GM12878 (cell line): ENCODE measurements around the gene RIPPLY1.

Experiments used
- BMI1 ChIP-seq: fragments of 450-650 bp; IDR thresholded peaks from 2 replicates; pipeline ENCODE4 v1.6.1; 2016; ENCODE audit warnings: mild to moderate bottlenecking, moderate library complexity, borderline replicate concordance
- CTCF ChIP-seq, 3 experiments: IDR thresholded peaks in 2 of 3; conservative IDR thresholded peaks in 1 of 3; 2 replicates each; pipeline ENCODE4 v1.5.1; 2011; ENCODE audit warnings: low read depth in 3 of 3, low read length in 3 of 3, mild to moderate bottlenecking in 3 of 3, control low read depth in 2 of 3, moderate library complexity in 2 of 3, inconsistent platforms in 1 of 3, mixed read lengths in 1 of 3; ENCODE audit not compliant: control insufficient read depth in 2 of 3, insufficient read depth in 1 of 3; ENCODE audit errors: extremely low read depth in 1 of 3
- JUND ChIP-seq: IDR thresholded peaks from 2 replicates; pipeline ENCODE4 v1.6.1; 2012; ENCODE audit warnings: low read depth, mild to moderate bottlenecking, low read length, improper control_type of control experiment, moderate library complexity
- MAX ChIP-seq: IDR thresholded peaks from 2 replicates; pipeline ENCODE4 v1.6.1; 2012; ENCODE audit warnings: low read depth, low read length, improper control_type of control experiment
- NFXL1 ChIP-seq: fragments of 450-650 bp; IDR thresholded peaks from 2 replicates; pipeline ENCODE4 v1.6.1; 2017; ENCODE audit warnings: antibody characterized with exemption, mild to moderate bottlenecking, borderline replicate concordance
- POLR2A ChIP-seq: IDR thresholded peaks from 2 replicates; pipeline ENCODE4 v1.6.1; 2011; ENCODE audit warnings: low read depth, mild to moderate bottlenecking, low read length
- POLR2AphosphoS5 ChIP-seq: IDR thresholded peaks from 2 replicates; pipeline ENCODE4 v1.6.1; 2011; ENCODE audit warnings: mild to moderate bottlenecking, low read length, inconsistent platforms
- SREBF2 ChIP-seq: IDR thresholded peaks from 2 replicates; pipeline ENCODE4 v1.6.1; 2012; ENCODE audit warnings: mild to moderate bottlenecking, low read length
- YY1 ChIP-seq: IDR thresholded peaks from 2 replicates; pipeline ENCODE4 v1.6.1; 2011; ENCODE audit warnings: low read depth, mild to moderate bottlenecking, low read length

DNA sequence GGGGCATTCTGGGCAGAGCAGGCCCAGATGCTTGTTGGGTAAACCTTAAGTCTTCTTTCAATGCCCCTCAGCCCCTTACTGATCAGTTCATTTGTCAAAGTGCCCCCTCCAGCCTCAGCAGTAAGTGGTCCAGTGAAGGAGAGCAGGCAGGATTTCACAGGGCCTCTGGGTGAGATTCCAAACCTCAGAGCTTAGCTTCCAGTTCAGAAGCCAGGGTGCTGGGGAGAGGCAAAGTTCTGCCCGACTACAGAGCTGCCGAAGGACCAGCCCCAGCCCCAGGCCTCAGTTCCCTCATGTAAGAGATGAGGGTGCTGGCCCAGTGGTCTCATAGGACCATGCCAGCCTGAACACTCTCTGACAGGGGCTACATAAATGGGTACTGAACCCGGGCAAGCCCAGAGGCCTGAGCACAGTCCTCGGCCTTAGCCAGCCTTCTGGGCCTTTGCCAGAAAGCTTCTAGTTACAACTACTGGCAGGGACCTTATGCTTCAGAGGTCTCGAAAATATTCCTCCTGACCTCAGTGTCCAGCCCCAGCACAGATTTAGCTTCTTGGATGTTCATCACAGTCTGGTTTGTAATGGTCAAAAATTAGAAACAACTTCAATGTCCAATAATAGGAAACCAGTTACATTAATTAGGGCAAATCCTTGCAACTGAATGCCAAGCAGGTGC, 851 bp upstream of the RIPPLY1 start:
- TF ChIP-seq NFXL1 (no peak), POLR2AphosphoS5 (no peak), POLR2A (no peak), YY1 (no peak), CTCF (IDR thresholded peaks at IDR 0.05 in 2 of 3, conservative IDR thresholded peaks at IDR 0.05 in 1 of 3; ENCODE audit: control insufficient read depth in 2 of 3, extremely low read depth in 1 of 3, insufficient read depth in 1 of 3, low read depth in 3 of 3, low read length in 3 of 3) (no peak), MAX (no peak), SREBF2 (no peak), BMI1 (no peak), JUND (no peak)
